HCT116 (cell line): ENCODE results near the gene LRRC51. TPM values are rescaled to one million over a fixed set of nuclear protein-coding genes. Genes with fewer than 3 reads are reported as not detected.
"Not testable (repeated sequence)": the region's sequence is repeated elsewhere in the genome, so short reads cannot be mapped to it uniquely, and the experiment has no call there.

ENCODE experiments used
- ATAC-seq: fragments of 200-7000 bp; cut with Tn5 transposase; 2 replicates; pipeline ENCODE4 v1.9.1; 2020; ENCODE audit warnings: mild to moderate bottlenecking, moderate library complexity
- BruUV-seq: library from RNA; stranded (reverse); fragments of 400-500 nt; replicated peaks from 2 replicates; lab custom pipeline; 2021; lab: Mats Ljungman, UMichigan
- CTCF ChIA-PET: fragments of 300-600 bp; sonication (Branson Sonifier 250); formaldehyde crosslinking; loops from one replicate; lab custom pipeline; 2021; ENCODE audit warnings: antibody characterized with exemption; lab: Charles Lee
- POLR2A ChIA-PET: fragments of 300-600, 350-600 bp; sonication (Branson Sonifier 250); formaldehyde crosslinking; loops from one replicate; lab custom pipeline; 2021; ENCODE audit warnings: antibody characterized with exemption; lab: Charles Lee
- RAD21 ChIA-PET, 2 experiments: fragments of 300-600 bp; sonication (Branson Sonifier 250); formaldehyde crosslinking; loops; one replicate each; lab custom pipeline; 2023; ENCODE audit warnings: low total read pairs in 2 of 2; ENCODE audit not compliant: uncharacterized antibody in 2 of 2, unreplicated experiment in 2 of 2, low non-redundant PET in 1 of 2; lab: Charles Lee
- DNase-seq: peaks from one replicate; pipeline ENCODE4 v3.0.0-alpha.2; 2010; ENCODE audit warnings: low read depth, low spot score
- H2AFZ ChIP-seq: fragments of 200-600 bp; shearing (Covaris generic), sonication (generic); 2 replicates; pipeline ENCODE4 v1.6.1; 2017; ENCODE audit warnings: low read depth, mixed run types, mixed read lengths, antibody characterized with exemption, low read length; ENCODE audit not compliant: poor library complexity, severe bottlenecking
- H3K27ac ChIP-seq: 2 replicates; pipeline ENCODE4 v1.5.1; 2012; ENCODE audit warnings: low read depth, low read length
- H3K27me3 ChIP-seq: fragments of 200-600 bp; sonication (generic); 2 replicates; pipeline ENCODE4 v1.6.1; 2016; ENCODE audit warnings: mixed run types, low read length, mixed read lengths; ENCODE audit not compliant: insufficient read depth
- H3K36me3 ChIP-seq, 2 experiments: fragments of 200-500 bp in 1 of 2; fragments of 200-600 bp in 1 of 2; sonication (Bioruptor generic) in 1 of 2; sonication (generic) in 1 of 2; 2 replicates each; pipeline versions ENCODE4 v1.5.1 to v1.6.1; 2014 to 2016; ENCODE audit warnings: low read length in 2 of 2, inconsistent platforms in 1 of 2, mixed read lengths in 1 of 2, mixed run types in 1 of 2; ENCODE audit not compliant: insufficient read depth in 2 of 2, control insufficient read depth in 1 of 2
- H3K4me1 ChIP-seq, 2 experiments: fragments of 200-600 bp in 1 of 2; sonication (generic) in 1 of 2; 2 replicates each; pipeline versions ENCODE4 v1.5.1 to v1.6.1; 2012 to 2017; ENCODE audit warnings: low read length in 2 of 2, inconsistent platforms in 1 of 2, mild to moderate bottlenecking in 1 of 2, mixed read lengths in 1 of 2, mixed run types in 1 of 2, moderate library complexity in 1 of 2; ENCODE audit not compliant: insufficient read depth in 2 of 2, control insufficient read depth in 1 of 2
- H3K4me2 ChIP-seq: fragments of 200-600 bp; sonication (generic); 2 replicates; pipeline ENCODE4 v1.6.1; 2017; ENCODE audit warnings: mixed run types, low read length, mixed read lengths
- H3K4me3 ChIP-seq, 2 experiments: fragments of 200-600 bp in 1 of 2; sonication (generic) in 1 of 2; replicated peaks in 1 of 2; 2 replicates each; pipeline ENCODE4 v1.5.1; 2011 to 2016; ENCODE audit warnings: low read length in 2 of 2, control low read depth in 1 of 2, low read depth in 1 of 2, mild to moderate bottlenecking in 1 of 2, mixed read lengths in 1 of 2, mixed run types in 1 of 2
- H3K79me2 ChIP-seq: fragments of 200-600 bp; sonication (generic); 2 replicates; pipeline ENCODE4 v1.6.1; 2017; ENCODE audit warnings: mild to moderate bottlenecking, mixed run types, low read length, moderate library complexity, mixed read lengths; ENCODE audit not compliant: insufficient read depth
- H3K9ac ChIP-seq: fragments of 200-600 bp; sonication (generic); 2 replicates; pipeline ENCODE4 v1.6.1; 2016; ENCODE audit warnings: low read length, mixed read lengths
- H3K9me2 ChIP-seq: fragments of 200-600 bp; sonication (generic), shearing (Covaris generic); 2 replicates; pipeline ENCODE4 v1.6.1; 2017; ENCODE audit warnings: mixed run types, mild to moderate bottlenecking, moderate library complexity; ENCODE audit not compliant: insufficient read depth
- H3K9me3 ChIP-seq, 2 experiments: fragments of 200-500 bp in 1 of 2; fragments of 200-600 bp in 1 of 2; sonication (Bioruptor generic) in 1 of 2; sonication (generic) in 1 of 2; 2 replicates each; pipeline ENCODE4 v1.6.1; 2014 to 2017; ENCODE audit warnings: low read length in 2 of 2, mixed read lengths in 2 of 2, inconsistent platforms in 1 of 2, low read depth in 1 of 2, mild to moderate bottlenecking in 1 of 2, mixed run types in 1 of 2, moderate library complexity in 1 of 2; ENCODE audit not compliant: control insufficient read depth in 1 of 2, insufficient read depth in 1 of 2
- H4K20me1 ChIP-seq: fragments of 200-600 bp; sonication (generic), shearing (Covaris generic); 2 replicates; pipeline ENCODE4 v1.6.1; 2017; ENCODE audit warnings: mixed run types, mild to moderate bottlenecking, moderate library complexity; ENCODE audit not compliant: insufficient read depth
- ATF3 ChIP-seq: IDR thresholded peaks from 2 replicates; pipeline ENCODE4 v1.6.1; 2012
- CEBPB ChIP-seq: IDR thresholded peaks from 2 replicates; pipeline ENCODE4 v1.6.1; 2012; ENCODE audit warnings: low read depth
- CTCF ChIP-seq, 3 experiments: fragments of 200-600 bp in 1 of 3; sonication (generic) in 1 of 3; IDR thresholded peaks in 2 of 3; conservative IDR thresholded peaks in 1 of 3; 2 replicates each; pipeline ENCODE4 v1.5.1; 2012 to 2017; ENCODE audit warnings: low read depth in 2 of 3, low read length in 2 of 3, antibody characterized with exemption in 1 of 3, borderline replicate concordance in 1 of 3, control low read depth in 1 of 3, mild to moderate bottlenecking in 1 of 3, mixed read lengths in 1 of 3, mixed run types in 1 of 3, moderate library complexity in 1 of 3; ENCODE audit not compliant: insufficient read depth in 1 of 3
- REST ChIP-seq: IDR thresholded peaks from 2 replicates; pipeline ENCODE4 v1.6.1; 2012; ENCODE audit warnings: low read depth
- SIN3A ChIP-seq: IDR thresholded peaks from 2 replicates; pipeline ENCODE4 v1.6.1; 2012; ENCODE audit warnings: low read depth
- YY1 ChIP-seq: IDR thresholded peaks from 2 replicates; pipeline ENCODE4 v1.6.1; 2011; ENCODE audit warnings: low read length, low read depth, moderate library complexity, mild to moderate bottlenecking; ENCODE audit not compliant: insufficient replicate concordance; ENCODE audit errors: extremely low read depth
- ZNF274 ChIP-seq: fragments of 200-500 bp; sonication (Bioruptor generic); IDR thresholded peaks from 2 replicates; pipeline ENCODE4 v1.6.1; 2014; ENCODE audit warnings: mild to moderate bottlenecking, low read depth, low read length, inconsistent platforms
- intact Hi-C: fragments of 100-400 bp; cut with micrococcal nuclease; formaldehyde crosslinking; loops from 2 replicates; pipeline ENCODE4 v1.10.0; 2022
- total RNA-seq: library from RNA; stranded (reverse); gene quantifications from one replicate; pipeline ENCODE4 v1.2.1, GENCODE V29; 2021; ENCODE audit not compliant: unreplicated experiment

The LRRC51 gene
- total RNA-seq, 1 experiment from 2014 or later, result 10.8 TPM

- TF ChIP-seq CTCF (IDR thresholded peaks at IDR 0.05 in 2 of 3, conservative IDR thresholded peaks at IDR 0.05 in 1 of 3; ENCODE audit: borderline replicate concordance in 1 of 3, insufficient read depth in 1 of 3, low read depth in 2 of 3, low read length in 2 of 3) (no peak), REST (no peak), SIN3A (no peak), ZNF274 (no peak), YY1 (no peak), ATF3 (no peak), CEBPB (no peak)
- H3K79me2 ChIP-seq, result no peaks in the 10 kb centered on the region
- no peak overlapping the region for H3K27ac ChIP-seq
- H3K9me2 ChIP-seq, result no peaks in the 10 kb centered on the region
- H3K4me3 ChIP-seq, result no peak overlapping the region
- no TSS peak for BruUV-seq
- no peak overlapping the region for H2AFZ ChIP-seq
- ChIA-PET RAD21 (no interaction called here), CTCF (no interaction called here), POLR2A (no interaction called here)
- H3K9ac ChIP-seq, result no peak overlapping the region
- DNase-seq (no peak), ATAC-seq (no peak)
- H3K27me3 ChIP-seq, result no peaks in the 10 kb centered on the region
- H3K4me2 ChIP-seq, result no peak overlapping the region
- no peaks in the 10 kb centered on the region for H4K20me1 ChIP-seq
- intact Hi-C loops, result no loop called here
- H3K4me1 ChIP-seq, result no peaks in the 10 kb centered on the region
- H3K36me3 ChIP-seq, result no peaks in the 10 kb centered on the region
- peaks cover 9% of the 10 kb centered on the region in 2 experiments; a peak in 2 of 4 replicates for H3K9me3 ChIP-seq
Observed at GRCh38 chr11:72132646-72133045, 52.0 kb downstream of the LRRC51 start.

- DNase-seq, BruUV-seq, RAD21 ChIA-PET, H3K9me2 ChIP-seq, H3K79me2 ChIP-seq, H3K27ac ChIP-seq, H3K9me3 ChIP-seq, H3K27me3 ChIP-seq, H2AFZ ChIP-seq, CTCF ChIA-PET, ATAC-seq, intact Hi-C loops, POLR2A ChIA-PET, H3K4me2 ChIP-seq, H4K20me1 ChIP-seq, H3K36me3 ChIP-seq, H3K9ac ChIP-seq, H3K4me3 ChIP-seq, H3K4me1 ChIP-seq: not testable (repeated sequence)
Observed at GRCh38 chr11:72135473-72135872, 54.8 kb downstream of the LRRC51 start, which contains the start of gene FOLR3. FOLR3 (plus strand) TSS chr11:72135725; CDS start chr11:72135953, 228 bp downstream.
